Neural progenitor cell (in vitro differentiated cells): ENCODE measurements around the gene SMC6. TPM values are rescaled to one million over a fixed set of nuclear protein-coding genes. Genes with fewer than 3 reads are reported as not detected.

Source experiments
- DNase-seq: peaks from one replicate; pipeline ENCODE4 v3.0.0-alpha.2; 2016; ENCODE audit warnings: low spot score
- H2AFZ ChIP-seq: fragments of 200-600 bp; sonication (generic); replicated peaks from 2 replicates; pipeline ENCODE4 v1.6.1; 2016; ENCODE audit warnings: antibody characterized with exemption
- H3F3A ChIP-seq: fragments of 200-600 bp; sonication (generic); 2 replicates; pipeline ENCODE4 v1.6.1; 2016; ENCODE audit warnings: antibody characterized with exemption, low read depth
- H3K27ac ChIP-seq: fragments of 200-600 bp; sonication (generic); 2 replicates; pipeline ENCODE4 v1.5.1; 2016; ENCODE audit warnings: mild to moderate bottlenecking
- H3K27me3 ChIP-seq: fragments of 200-600 bp; sonication (generic); 2 replicates; pipeline ENCODE4 v1.6.1; 2016; ENCODE audit warnings: mild to moderate bottlenecking, moderate library complexity
- H3K36me3 ChIP-seq: fragments of 200-600 bp; sonication (generic); 2 replicates; pipeline ENCODE4 v1.5.1; 2016
- H3K4me1 ChIP-seq: fragments of 200-600 bp; sonication (generic); 2 replicates; pipeline ENCODE4 v1.6.1; 2016; ENCODE audit warnings: mixed run types
- H3K4me2 ChIP-seq: fragments of 200-600 bp; sonication (generic); 2 replicates; pipeline ENCODE4 v1.6.1; 2016
- H3K4me3 ChIP-seq: fragments of 200-600 bp; sonication (generic); 2 replicates; pipeline ENCODE4 v1.5.1; 2016
- H3K79me2 ChIP-seq: fragments of 200-600 bp; sonication (generic); 2 replicates; pipeline ENCODE4 v1.6.1; 2016; ENCODE audit warnings: low read depth
- H3K9ac ChIP-seq: fragments of 200-600 bp; sonication (generic); 2 replicates; pipeline ENCODE4 v1.6.1; 2016
- H3K9me3 ChIP-seq: fragments of 200-600 bp; sonication (generic); 2 replicates; pipeline ENCODE4 v1.5.1; 2016; ENCODE audit warnings: low read depth
- H4K20me1 ChIP-seq: fragments of 200-600 bp; sonication (generic); 2 replicates; pipeline ENCODE4 v1.6.1; 2016; ENCODE audit warnings: low read depth
- H3K27ac Mint-ChIP-seq: 3 replicates; pipeline ENCODE4 v1.8.0; 2021; ENCODE audit warnings: mixed read lengths
- H3K27me3 Mint-ChIP-seq: 2 replicates; pipeline ENCODE4 v1.8.0; 2022; ENCODE audit warnings: low read depth, mild to moderate bottlenecking, inconsistent platforms, moderate library complexity, mixed read lengths; ENCODE audit not compliant: insufficient read depth
- H3K36me3 Mint-ChIP-seq: 3 replicates; pipeline ENCODE4 v1.8.0; 2021; ENCODE audit warnings: mixed read lengths
- H3K4me1 Mint-ChIP-seq: 3 replicates; pipeline ENCODE4 v1.8.0; 2021; ENCODE audit warnings: mixed read lengths
- H3K4me3 Mint-ChIP-seq: 3 replicates; pipeline ENCODE4 v1.8.0; 2021; ENCODE audit warnings: mild to moderate bottlenecking, moderate library complexity, mixed read lengths
- H3K9me3 Mint-ChIP-seq: 3 replicates; pipeline ENCODE4 v1.8.0; 2020; ENCODE audit warnings: mixed read lengths
- EZH2 ChIP-seq: fragments of 200-600 bp; sonication (generic); IDR thresholded peaks from 2 replicates; pipeline ENCODE4 v1.6.1; 2017; ENCODE audit warnings: antibody characterized with exemption, mild to moderate bottlenecking, moderate library complexity
- EZH2phosphoT487 ChIP-seq: fragments of 200-600 bp; sonication (generic); IDR thresholded peaks from 2 replicates; pipeline ENCODE4 v1.6.1; 2017; ENCODE audit warnings: antibody characterized with exemption
- total RNA-seq: library from RNA; depleted of rRNA; stranded (reverse); fragments of >200 nt; gene quantifications from 2 replicates; pipeline ENCODE4 v1.2.3, GENCODE V29; 2015; ENCODE audit warnings: low replicate concordance
- TF ChIP-seq, protein P1 (sequence below): fragments of 200-600 bp; sonication (generic); IDR thresholded peaks from 2 replicates; pipeline ENCODE4 v1.5.1; 2017; ENCODE audit warnings: antibody characterized with exemption, mild to moderate bottlenecking

SMC6 gene
- total RNA-seq, 1 donor from 2014 or later: 56.8 TPM

DNA sequence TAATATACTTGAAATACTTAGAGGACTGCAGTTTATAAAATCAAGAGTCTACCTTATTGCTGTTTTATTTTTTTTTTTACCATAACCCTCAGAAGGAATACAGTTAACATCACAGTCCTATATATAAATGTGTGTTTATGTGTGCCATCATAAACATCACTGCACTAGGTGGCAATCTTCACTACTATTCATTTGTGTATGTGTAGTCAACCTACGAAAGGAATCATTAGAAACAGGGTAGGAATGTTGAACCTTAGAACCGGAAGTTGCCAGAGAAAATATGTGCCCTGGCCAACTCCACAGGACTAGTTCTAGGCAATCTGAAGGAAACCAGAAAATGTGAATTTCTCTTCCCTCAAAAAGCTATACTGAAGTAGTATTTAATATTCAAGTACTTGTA lies 3.7 kb upstream of the SMC6 start:
- Histone ChIP-seq H3K27me3 (no peaks in the 10 kb centered on the region), H4K20me1 (peaks cover 17% of the 10 kb centered on the region), H3K9ac (no peak overlapping the region), H3F3A (peaks cover 10% of the 10 kb centered on the region), H3K4me3 (no peak overlapping the region), H3K36me3 (peaks cover 4% of the 10 kb centered on the region), H3K4me2 (no peak overlapping the region), H3K27ac (no peak overlapping the region), H2AFZ (no peak overlapping the region), H3K4me1 (peaks cover 20% of the 10 kb centered on the region), H3K9me3 (no peaks in the 10 kb centered on the region), H3K79me2 (peaks cover 82% of the 10 kb centered on the region)
- Mint-ChIP-seq H3K36me3 (peaks cover 3% of the 10 kb centered on the region), H3K4me1 (peaks cover 25% of the 10 kb centered on the region), H3K27me3 (no peaks in the 10 kb centered on the region), H3K4me3 (no peak overlapping the region), H3K9me3 (no peaks in the 10 kb centered on the region), H3K27ac (no peak overlapping the region)
- TF ChIP-seq, protein P1, sequence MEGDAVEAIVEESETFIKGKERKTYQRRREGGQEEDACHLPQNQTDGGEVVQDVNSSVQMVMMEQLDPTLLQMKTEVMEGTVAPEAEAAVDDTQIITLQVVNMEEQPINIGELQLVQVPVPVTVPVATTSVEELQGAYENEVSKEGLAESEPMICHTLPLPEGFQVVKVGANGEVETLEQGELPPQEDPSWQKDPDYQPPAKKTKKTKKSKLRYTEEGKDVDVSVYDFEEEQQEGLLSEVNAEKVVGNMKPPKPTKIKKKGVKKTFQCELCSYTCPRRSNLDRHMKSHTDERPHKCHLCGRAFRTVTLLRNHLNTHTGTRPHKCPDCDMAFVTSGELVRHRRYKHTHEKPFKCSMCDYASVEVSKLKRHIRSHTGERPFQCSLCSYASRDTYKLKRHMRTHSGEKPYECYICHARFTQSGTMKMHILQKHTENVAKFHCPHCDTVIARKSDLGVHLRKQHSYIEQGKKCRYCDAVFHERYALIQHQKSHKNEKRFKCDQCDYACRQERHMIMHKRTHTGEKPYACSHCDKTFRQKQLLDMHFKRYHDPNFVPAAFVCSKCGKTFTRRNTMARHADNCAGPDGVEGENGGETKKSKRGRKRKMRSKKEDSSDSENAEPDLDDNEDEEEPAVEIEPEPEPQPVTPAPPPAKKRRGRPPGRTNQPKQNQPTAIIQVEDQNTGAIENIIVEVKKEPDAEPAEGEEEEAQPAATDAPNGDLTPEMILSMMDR: no peak
- TF ChIP-seq EZH2phosphoT487 (no peak), EZH2 (no peak)
- DNase-seq: no peak

DNA sequence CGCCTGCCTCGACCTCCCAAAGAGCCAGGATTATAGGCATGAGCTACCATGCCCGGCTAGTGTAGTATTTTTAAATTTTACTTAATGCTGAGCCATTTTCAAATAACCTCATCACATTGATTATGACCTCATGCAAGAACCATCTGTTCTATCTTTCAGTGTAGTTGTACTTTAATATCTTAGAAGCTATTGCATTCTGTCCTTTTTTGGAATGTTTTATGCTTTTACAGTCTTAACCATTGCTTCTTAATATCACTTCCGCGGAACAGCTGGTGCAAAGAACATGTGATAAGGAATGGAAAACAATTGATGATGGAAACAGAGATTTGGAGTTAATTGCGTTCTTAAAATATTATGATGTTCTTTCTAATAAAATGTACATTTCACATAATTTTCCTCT lies 3.1 kb upstream of the SMC6 start:
- TF ChIP-seq EZH2 (no peak), EZH2phosphoT487 (no peak)
- TF ChIP-seq, protein P1: no peak
- Histone ChIP-seq H3K27ac (no peak overlapping the region), H2AFZ (no peak overlapping the region), H4K20me1 (peaks cover 22% of the 10 kb centered on the region), H3K4me1 (peaks cover 26% of the 10 kb centered on the region), H3K36me3 (peaks cover 2% of the 10 kb centered on the region), H3K4me2 (no peak overlapping the region), H3K27me3 (no peaks in the 10 kb centered on the region), H3K9me3 (no peaks in the 10 kb centered on the region), H3F3A (peaks cover 10% of the 10 kb centered on the region), H3K9ac (no peak overlapping the region), H3K4me3 (no peak overlapping the region), H3K79me2 (peaks cover 88% of the 10 kb centered on the region)
- DNase-seq: no peak
- no peak overlapping the region for H3K27ac Mint-ChIP-seq
- no peaks in the 10 kb centered on the region for H3K9me3 Mint-ChIP-seq
- H3K4me3 Mint-ChIP-seq: no peak overlapping the region
- no peaks in the 10 kb centered on the region for H3K27me3 Mint-ChIP-seq
- H3K4me1 Mint-ChIP-seq: peaks cover 29% of the 10 kb centered on the region
- peaks cover 2% of the 10 kb centered on the region for H3K36me3 Mint-ChIP-seq

DNA sequence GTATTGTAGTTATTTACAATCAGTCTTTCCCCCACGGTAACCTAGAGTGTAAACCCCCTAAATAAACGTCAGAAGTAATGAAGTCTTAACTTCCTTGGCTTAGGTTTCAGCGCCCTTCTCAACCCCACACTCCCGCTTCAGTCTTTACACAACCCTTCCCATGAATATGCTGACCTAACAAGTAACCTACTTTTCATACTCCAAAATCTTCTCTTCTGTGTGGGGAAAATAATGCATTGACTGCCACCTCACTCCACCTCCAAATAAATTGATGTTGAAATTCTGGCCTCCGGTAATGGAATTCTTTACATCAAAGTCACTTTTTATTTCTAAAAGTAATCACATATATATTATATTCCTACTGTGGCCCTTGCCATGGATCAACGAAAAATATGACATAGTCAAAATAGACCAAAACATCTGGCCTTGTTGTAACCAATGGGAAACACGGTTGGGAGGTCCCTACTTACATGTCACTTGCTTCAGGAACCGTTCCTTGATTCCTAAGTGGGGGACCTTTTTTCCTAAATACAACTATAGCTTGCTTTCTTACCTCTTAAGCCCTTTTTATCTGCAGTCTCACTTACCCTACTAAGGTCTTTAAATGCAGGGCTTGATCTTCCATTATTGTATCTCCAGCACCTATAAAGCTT lies 1.3 kb upstream of the SMC6 start:
- peak; percentile 8 for DNase-seq
- peaks cover 10% of the 10 kb centered on the region for H3F3A ChIP-seq
- H3K4me2 ChIP-seq: peak overlapping the region; percentile 97
- TF ChIP-seq EZH2phosphoT487 (no peak), EZH2 (no peak)
- TF ChIP-seq, protein P1: no peak
- Mint-ChIP-seq H3K27me3 (no peaks in the 10 kb centered on the region), H3K9me3 (no peaks in the 10 kb centered on the region), H3K4me3 (peak overlapping the region; percentile 93), H3K4me1 (peaks cover 32% of the 10 kb centered on the region), H3K36me3 (no peaks in the 10 kb centered on the region), H3K27ac (peak overlapping the region; percentile 79)
- no peaks in the 10 kb centered on the region for H3K36me3 ChIP-seq
- H3K27me3 ChIP-seq: no peaks in the 10 kb centered on the region
- H3K9ac ChIP-seq: peak overlapping the region; percentile 76
- peaks cover 28% of the 10 kb centered on the region for H3K4me1 ChIP-seq
- H3K79me2 ChIP-seq: peaks cover 93% of the 10 kb centered on the region
- H4K20me1 ChIP-seq: peaks cover 22% of the 10 kb centered on the region
- H3K27ac ChIP-seq: peak overlapping the region; percentile 98
- H2AFZ ChIP-seq: peak overlapping the region; percentile 90
- peak overlapping the region; percentile 80 for H3K4me3 ChIP-seq
- no peaks in the 10 kb centered on the region for H3K9me3 ChIP-seq
